Epidermal melanocyte (primary cell): ENCODE measurements around the gene BLCAP.
A peak's percentile ranks its signal among the peaks of the same experiment; 100 is the strongest.

ENCODE experiments used
- DNase-seq: peaks from one replicate; pipeline ENCODE4 v3.0.0; 2011; ENCODE audit warnings: low spot score; ENCODE audit not compliant: insufficient read length

BLCAP gene

GRCh38 chr20:37516811-37517750, 10.6 kb downstream of the BLCAP start:
- DNase-seq, result no peak

- DNase-seq, result no peak
Measured at GRCh38 chr20:37515876-37516275, 11.8 kb downstream of the BLCAP start.

GRCh38 chr20:37513779-37514359, 13.8 kb downstream of the BLCAP start:
- no peak for DNase-seq

GRCh38 chr20:37511610-37512275, 15.9 kb downstream of the BLCAP start:
- DNase-seq, result peak; percentile 66

- no peak for DNase-seq
Measured at GRCh38 chr20:37510226-37510625, 17.4 kb downstream of the BLCAP start.

GRCh38 chr20:37506152-37506725, 21.4 kb downstream of the BLCAP start:
- no peak for DNase-seq

GRCh38 chr20:37505263-37506151, 22.2 kb downstream of the BLCAP start:
- DNase-seq, result no peak

- DNase-seq, result no peak
Measured at GRCh38 chr20:37504404-37505096, 23.1 kb downstream of the BLCAP start.

GRCh38 chr20:37503256-37503927, 24.3 kb downstream of the BLCAP start:
- DNase-seq, result no peak

- DNase-seq, result no peak
Measured at GRCh38 chr20:37502654-37503053, 25.0 kb downstream of the BLCAP start.

GRCh38 chr20:37501940-37502339, 25.7 kb downstream of the BLCAP start:
- no peak for DNase-seq

- no peak for DNase-seq
Measured at GRCh38 chr20:37500311-37500710, 27.4 kb downstream of the BLCAP start.

- DNase-seq, result no peak
Measured at GRCh38 chr20:37498066-37498665, 29.5 kb downstream of the BLCAP start.

- no peak for DNase-seq
Measured at GRCh38 chr20:37494796-37495195, 32.9 kb downstream of the BLCAP start.

GRCh38 chr20:37494301-37494700, 33.4 kb downstream of the BLCAP start:
- no peak for DNase-seq

- DNase-seq, result no peak
Measured at GRCh38 chr20:37492945-37493344, 34.7 kb downstream of the BLCAP start.

GRCh38 chr20:37492096-37492625, 35.5 kb downstream of the BLCAP start:
- DNase-seq, result no peak

- no peak for DNase-seq
Measured at GRCh38 chr20:37490663-37491350, 36.9 kb downstream of the BLCAP start.
